Muscle layer of colon (tissue), 2 donors: ENCODE data around the gene WDFY1.

ENCODE experiments used
- H3K27ac ChIP-seq: one replicate; pipeline ENCODE4 v1.7.0; 2013; ENCODE audit warnings: low read depth, mild to moderate bottlenecking, low read length, moderate library complexity
- H3K27me3 ChIP-seq, 2 donors: one replicate each; pipeline ENCODE4 v1.7.0; 2013; ENCODE audit warnings: low read length in 2 of 2, mild to moderate bottlenecking in 2 of 2; ENCODE audit not compliant: insufficient read depth in 2 of 2, control insufficient read depth in 1 of 2
- H3K36me3 ChIP-seq: one replicate; pipeline ENCODE4 v1.7.0; 2013; ENCODE audit warnings: mild to moderate bottlenecking, low read length; ENCODE audit not compliant: insufficient read depth
- H3K4me1 ChIP-seq: one replicate; pipeline ENCODE4 v1.7.0; 2013; ENCODE audit warnings: mild to moderate bottlenecking, low read length; ENCODE audit not compliant: insufficient read depth
- H3K4me3 ChIP-seq, 2 donors: one replicate each; pipeline ENCODE4 v1.7.0; 2013; ENCODE audit warnings: low read length in 2 of 2, low read depth in 1 of 2, mild to moderate bottlenecking in 1 of 2, moderate library complexity in 1 of 2
- H3K9ac ChIP-seq: one replicate; pipeline ENCODE4 v1.7.0; 2013; ENCODE audit warnings: low read length
- H3K9me3 ChIP-seq: one replicate; pipeline ENCODE4 v1.7.0; 2013; ENCODE audit warnings: mild to moderate bottlenecking, low read length
- donor health status: abdominal sarcoma.
- donor health status: Adenocarcinoma of cecum.

WDFY1 gene

DNA sequence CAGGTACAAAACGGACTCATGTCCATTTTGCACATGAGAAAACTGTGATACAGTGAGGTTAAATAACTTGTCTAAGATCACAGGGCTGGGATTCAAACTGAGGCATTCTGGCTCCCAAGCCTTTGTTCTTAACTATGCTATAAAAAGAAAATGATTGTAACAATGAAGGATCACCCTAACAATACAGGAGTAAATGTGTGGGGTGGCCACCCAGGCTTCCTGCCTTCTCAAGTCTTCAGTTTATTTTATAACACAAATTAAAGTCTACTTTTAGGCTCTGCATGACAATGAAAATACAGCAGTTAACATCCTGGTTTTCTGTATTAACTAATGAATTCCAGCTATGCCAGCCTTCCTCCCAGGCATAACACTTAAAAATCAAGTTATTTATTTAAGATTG is 7.6 kb downstream of the WDFY1 start:
- H3K9ac ChIP-seq, result no peak overlapping the region
- peaks cover 47% of the 10 kb centered on the region for H3K4me1 ChIP-seq
- H3K27ac ChIP-seq, result no peak overlapping the region
- no peaks in the 10 kb centered on the region for H3K9me3 ChIP-seq
- H3K27me3 ChIP-seq, result no peaks in the 10 kb centered on the region
- no peak overlapping the region for H3K4me3 ChIP-seq
- H3K36me3 ChIP-seq, result no peaks in the 10 kb centered on the region

DNA sequence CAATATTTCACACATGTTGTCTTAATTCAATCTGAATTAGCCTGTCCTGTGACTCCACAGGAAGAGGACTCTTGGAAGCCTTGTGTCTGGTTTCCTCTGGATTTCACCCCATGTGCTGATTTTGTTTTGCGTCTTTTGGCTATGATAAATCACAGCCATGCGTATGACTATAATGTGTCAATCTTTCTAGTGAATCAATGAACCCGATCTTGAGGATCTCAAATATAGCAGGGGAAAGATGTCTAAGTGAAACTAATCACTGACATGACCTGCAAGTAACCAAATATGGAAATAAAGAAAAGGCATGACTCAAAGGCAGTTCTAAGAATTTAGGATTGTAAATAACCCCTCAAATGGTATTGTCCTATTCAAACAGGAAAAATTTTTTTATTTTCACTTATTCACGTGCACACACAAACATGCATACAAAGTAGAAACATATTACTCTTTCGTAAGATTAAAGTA is 8.2 kb downstream of the WDFY1 start:
- Histone ChIP-seq H3K27me3 (no peaks in the 10 kb centered on the region), H3K27ac (no peak overlapping the region), H3K4me3 (no peak overlapping the region), H3K4me1 (peaks cover 47% of the 10 kb centered on the region), H3K36me3 (no peaks in the 10 kb centered on the region), H3K9me3 (no peaks in the 10 kb centered on the region), H3K9ac (no peak overlapping the region)

DNA sequence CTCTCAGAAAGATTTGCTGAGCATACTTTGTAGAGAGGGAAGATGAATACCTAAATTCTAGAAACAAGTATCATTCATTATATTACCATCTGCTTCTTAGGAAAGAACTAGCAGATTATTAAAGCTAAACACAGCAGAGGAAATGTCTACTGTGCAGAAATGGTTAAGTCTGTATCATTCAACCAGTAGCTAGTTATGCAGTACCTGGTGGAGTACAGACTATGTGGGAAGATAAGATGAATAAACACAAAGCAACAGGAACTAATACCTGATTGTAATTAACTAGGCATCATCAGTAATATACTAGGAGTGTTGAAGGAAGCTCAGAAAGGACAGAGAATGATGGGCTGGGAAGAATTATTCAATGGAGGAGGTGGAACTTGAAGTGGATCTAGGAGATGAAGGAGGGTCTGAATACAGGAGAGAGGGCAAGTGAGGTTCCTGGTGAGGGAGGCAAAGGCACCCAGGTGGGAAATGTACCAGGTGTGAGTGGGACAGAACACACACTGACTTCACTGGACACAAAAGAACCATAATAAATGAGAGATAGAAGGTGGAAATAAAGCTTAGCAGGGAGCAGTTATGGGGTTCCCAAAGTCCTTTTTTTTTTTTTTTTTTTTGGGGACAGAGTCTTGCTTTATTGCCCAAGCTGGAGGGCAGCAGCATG is 9.5 kb downstream of the WDFY1 start:
- peaks cover 50% of the 10 kb centered on the region for H3K4me1 ChIP-seq
- no peak overlapping the region for H3K9ac ChIP-seq
- H3K9me3 ChIP-seq, result no peaks in the 10 kb centered on the region
- no peak overlapping the region for H3K4me3 ChIP-seq
- no peaks in the 10 kb centered on the region for H3K36me3 ChIP-seq
- no peak overlapping the region for H3K27ac ChIP-seq
- no peaks in the 10 kb centered on the region for H3K27me3 ChIP-seq

- no peak overlapping the region for H3K9ac ChIP-seq
- no peak overlapping the region for H3K27ac ChIP-seq
- H3K27me3 ChIP-seq, result no peaks in the 10 kb centered on the region
- peaks cover 53% of the 10 kb centered on the region for H3K4me1 ChIP-seq
- H3K36me3 ChIP-seq, result no peaks in the 10 kb centered on the region
- no peaks in the 10 kb centered on the region for H3K9me3 ChIP-seq
- no peak overlapping the region for H3K4me3 ChIP-seq
These were observed 10.3 kb downstream of the WDFY1 start for GRCh38 chr2:223934870-223935269.

DNA sequence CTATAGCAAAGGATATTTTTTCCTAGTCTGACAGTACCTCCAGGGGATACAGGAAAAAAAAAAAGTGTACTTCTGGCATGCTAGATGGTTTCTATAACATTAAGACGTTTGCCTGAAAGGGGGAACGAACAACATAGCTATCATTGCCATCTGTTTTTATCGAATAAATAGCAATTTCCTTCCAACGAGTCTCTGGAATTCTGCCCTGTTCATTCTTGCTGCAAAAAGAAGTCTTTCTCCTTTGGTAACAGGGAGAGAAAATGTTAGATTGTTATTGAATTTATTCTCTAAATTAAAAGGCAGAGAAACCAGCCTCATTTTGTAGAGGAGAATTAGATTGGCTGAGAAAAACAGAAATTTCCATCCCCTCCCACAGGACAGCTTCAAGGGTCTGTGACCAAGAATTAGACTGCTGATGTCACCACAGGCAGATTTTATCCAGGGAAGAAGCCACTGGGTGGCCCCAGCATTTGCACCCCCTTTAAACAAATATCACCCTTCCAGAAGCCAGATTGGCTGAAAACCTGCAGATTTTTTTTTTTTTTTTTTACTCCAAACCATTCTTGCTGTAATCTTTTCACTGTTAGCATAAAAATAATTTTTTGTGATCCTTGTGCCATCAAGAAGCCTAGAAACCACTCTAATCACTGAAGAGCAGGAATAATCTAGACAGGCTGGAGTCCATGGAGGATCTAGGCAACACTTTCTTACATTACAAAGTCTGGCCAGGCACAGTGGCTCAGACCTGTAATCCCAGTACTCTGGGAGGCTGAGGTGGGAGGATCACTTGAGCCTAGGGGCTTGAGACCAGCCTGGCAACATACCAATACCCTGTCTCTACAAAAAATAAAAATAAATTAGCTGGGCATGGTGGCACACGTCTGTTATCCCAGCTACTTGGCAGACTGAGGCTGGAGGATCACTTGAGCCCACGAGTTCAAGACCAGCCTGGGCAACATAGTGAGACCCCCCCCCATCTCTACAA is 12.0 kb downstream of the WDFY1 start:
- no peak overlapping the region for H3K27ac ChIP-seq
- peaks cover 50% of the 10 kb centered on the region for H3K4me1 ChIP-seq
- H3K27me3 ChIP-seq, result no peaks in the 10 kb centered on the region
- H3K9me3 ChIP-seq, result no peaks in the 10 kb centered on the region
- H3K4me3 ChIP-seq, result no peak overlapping the region
- no peaks in the 10 kb centered on the region for H3K36me3 ChIP-seq
- no peak overlapping the region for H3K9ac ChIP-seq

DNA sequence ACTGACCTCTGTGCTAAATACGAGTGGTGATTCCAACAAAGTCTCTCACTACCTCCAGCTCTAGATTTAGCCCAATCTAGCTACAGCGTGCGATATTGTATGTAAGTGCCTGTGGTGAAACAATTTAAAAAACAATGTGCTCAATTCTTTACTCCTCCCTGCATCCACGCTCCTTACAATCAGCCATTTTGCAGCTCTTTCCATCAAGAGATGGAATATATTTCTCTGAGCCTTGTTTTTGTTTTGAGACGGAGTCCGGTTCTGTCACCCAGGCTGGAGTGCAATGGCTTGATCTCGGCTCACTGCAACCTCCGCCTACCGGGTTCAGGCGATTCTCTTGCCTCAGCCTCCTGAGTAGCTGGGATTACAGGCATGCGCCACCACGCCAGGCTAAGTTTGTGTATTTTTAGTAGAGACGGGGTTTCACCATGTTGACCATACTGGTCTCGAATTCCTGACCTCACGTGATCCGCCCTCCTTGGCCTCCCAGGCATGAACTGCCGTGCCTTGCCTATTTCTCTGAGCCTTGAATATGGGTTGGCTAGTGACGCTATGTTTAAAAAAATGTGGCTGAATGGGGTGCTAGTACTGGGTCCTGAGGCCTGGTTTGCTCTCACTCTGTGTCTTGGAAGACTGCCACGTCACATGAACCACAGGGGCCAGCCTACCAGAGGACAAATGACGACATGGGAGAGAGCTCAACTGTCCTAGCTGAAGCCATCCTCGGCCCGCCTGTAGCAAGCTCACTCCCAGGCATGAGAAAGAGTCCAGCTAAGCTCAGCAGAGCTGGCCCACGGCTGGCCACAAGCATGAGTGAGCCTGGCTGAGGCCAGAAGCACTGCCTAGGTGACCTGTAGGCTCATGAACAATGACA is 14.8 kb downstream of the WDFY1 start:
- Histone ChIP-seq H3K4me3 (no peak overlapping the region), H3K36me3 (no peaks in the 10 kb centered on the region), H3K4me1 (peaks cover 24% of the 10 kb centered on the region), H3K9ac (no peak overlapping the region), H3K27ac (no peak overlapping the region), H3K27me3 (no peaks in the 10 kb centered on the region), H3K9me3 (no peaks in the 10 kb centered on the region)

GRCh38 chr2:223929571-223930102 is 15.5 kb downstream of the WDFY1 start:
- no peaks in the 10 kb centered on the region for H3K27me3 ChIP-seq
- no peak overlapping the region for H3K9ac ChIP-seq
- no peak overlapping the region for H3K4me3 ChIP-seq
- H3K27ac ChIP-seq, result no peak overlapping the region
- H3K36me3 ChIP-seq, result no peaks in the 10 kb centered on the region
- no peaks in the 10 kb centered on the region for H3K9me3 ChIP-seq
- peaks cover 20% of the 10 kb centered on the region for H3K4me1 ChIP-seq

DNA sequence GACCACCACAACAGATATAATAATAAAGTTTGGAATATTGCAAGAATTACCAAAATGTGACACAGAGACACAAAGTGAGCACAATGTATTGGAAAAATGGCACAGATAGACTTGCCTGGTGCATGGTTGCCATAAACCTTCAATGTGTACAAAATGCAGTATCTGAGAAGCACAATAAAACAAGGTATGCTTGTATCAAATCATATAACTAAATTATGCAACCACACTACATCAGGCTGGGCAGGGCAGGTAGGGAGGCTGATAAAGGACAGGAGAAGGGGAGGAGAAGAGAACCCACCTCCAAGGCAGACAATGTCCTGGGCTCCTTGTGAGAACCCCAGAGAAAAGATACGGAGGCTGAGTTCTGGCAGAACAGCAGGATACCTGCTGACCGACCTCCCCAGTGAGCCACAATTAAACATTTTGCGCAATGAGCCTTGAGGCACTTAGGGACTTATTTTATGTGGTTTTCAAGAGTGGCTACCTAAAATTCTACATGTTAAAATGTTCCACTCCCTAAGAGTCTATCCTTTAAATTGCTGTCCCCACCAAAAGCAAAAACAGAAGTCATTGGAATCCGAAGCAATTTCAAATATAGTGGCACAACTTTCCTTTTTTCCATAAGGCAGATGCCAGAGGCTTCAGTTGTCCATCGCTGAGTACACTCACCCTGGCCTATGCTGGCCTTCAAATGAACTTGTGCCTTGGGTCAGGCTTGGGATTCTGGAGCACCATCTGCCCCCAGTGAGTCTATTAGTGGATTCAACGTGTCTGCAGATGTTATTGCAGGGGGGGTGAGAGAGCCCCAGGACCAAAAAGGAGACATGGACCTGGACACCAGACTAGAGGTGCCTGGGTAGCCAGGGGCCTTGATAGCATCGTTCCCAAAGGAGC is 16.8 kb downstream of the WDFY1 start:
- H3K27ac ChIP-seq, result no peak overlapping the region
- no peak overlapping the region for H3K4me3 ChIP-seq
- H3K4me1 ChIP-seq, result peaks cover 11% of the 10 kb centered on the region
- H3K9me3 ChIP-seq, result no peaks in the 10 kb centered on the region
- no peak overlapping the region for H3K9ac ChIP-seq
- no peaks in the 10 kb centered on the region for H3K36me3 ChIP-seq
- no peaks in the 10 kb centered on the region for H3K27me3 ChIP-seq

GRCh38 chr2:223925106-223925505 is 20.0 kb downstream of the WDFY1 start:
- Histone ChIP-seq H3K9ac (no peak overlapping the region), H3K27me3 (no peaks in the 10 kb centered on the region), H3K4me3 (no peak overlapping the region), H3K9me3 (no peaks in the 10 kb centered on the region), H3K4me1 (no peaks in the 10 kb centered on the region), H3K27ac (no peak overlapping the region), H3K36me3 (peaks cover 3% of the 10 kb centered on the region)

DNA sequence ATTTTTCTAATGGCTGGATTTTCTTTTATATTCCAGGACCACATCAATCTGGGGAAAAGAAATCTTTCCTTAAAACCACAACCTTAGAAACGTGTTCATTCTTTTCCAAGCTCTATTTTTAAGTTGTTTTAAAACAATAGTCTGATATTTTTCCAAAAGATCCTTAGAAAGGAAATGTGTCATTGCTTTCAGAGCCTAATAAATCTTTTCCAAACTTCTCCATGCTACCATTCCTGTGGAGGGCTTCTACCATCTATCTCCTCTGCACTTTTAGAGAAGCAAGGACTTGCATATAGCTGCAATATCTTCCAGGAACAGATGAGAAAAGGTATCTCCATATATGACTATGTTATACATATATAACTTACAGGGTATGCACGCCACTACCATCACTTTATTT is 21.2 kb downstream of the WDFY1 start:
- Histone ChIP-seq H3K9ac (no peak overlapping the region), H3K4me3 (no peak overlapping the region), H3K27me3 (no peaks in the 10 kb centered on the region), H3K4me1 (no peaks in the 10 kb centered on the region), H3K27ac (no peak overlapping the region), H3K9me3 (no peaks in the 10 kb centered on the region), H3K36me3 (peaks cover 3% of the 10 kb centered on the region)
